PC-9 (cell line): ENCODE measurements around the gene CPB2.

Experiments
- EZH2 ChIP-seq: fragments of 200-600 bp; sonication (generic); IDR thresholded peaks from 2 replicates; pipeline ENCODE4 v1.8.0; 2017; ENCODE audit warnings: antibody characterized with exemption, low read depth
- TF ChIP-seq, protein P1 (sequence below): fragments of 200-600 bp; sonication (generic); conservative IDR thresholded peaks from 2 replicates; pipeline ENCODE4 v1.6.1; 2017; ENCODE audit warnings: mixed run types, antibody characterized with exemption, mild to moderate bottlenecking, moderate library complexity

DNA sequence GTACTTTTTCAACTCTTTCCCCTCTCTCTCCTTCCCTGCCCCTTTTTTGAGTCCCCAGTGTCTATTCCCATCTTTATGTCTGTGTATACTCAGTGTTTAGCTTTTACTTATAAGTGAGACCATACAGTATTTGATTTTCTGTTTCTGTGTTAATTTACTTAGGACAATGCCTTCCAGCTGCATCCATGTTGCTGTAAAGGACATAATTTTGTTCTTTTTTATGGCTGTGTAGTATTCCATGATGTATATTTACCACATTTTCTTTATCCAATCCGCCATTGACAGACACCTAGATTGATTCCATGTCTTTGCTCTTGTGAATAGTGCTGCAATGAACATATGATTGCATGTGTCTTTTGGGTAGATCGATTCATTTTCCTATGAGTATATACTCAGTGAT is 41.5 kb downstream of the CPB2 start:
- TF ChIP-seq, protein P1, sequence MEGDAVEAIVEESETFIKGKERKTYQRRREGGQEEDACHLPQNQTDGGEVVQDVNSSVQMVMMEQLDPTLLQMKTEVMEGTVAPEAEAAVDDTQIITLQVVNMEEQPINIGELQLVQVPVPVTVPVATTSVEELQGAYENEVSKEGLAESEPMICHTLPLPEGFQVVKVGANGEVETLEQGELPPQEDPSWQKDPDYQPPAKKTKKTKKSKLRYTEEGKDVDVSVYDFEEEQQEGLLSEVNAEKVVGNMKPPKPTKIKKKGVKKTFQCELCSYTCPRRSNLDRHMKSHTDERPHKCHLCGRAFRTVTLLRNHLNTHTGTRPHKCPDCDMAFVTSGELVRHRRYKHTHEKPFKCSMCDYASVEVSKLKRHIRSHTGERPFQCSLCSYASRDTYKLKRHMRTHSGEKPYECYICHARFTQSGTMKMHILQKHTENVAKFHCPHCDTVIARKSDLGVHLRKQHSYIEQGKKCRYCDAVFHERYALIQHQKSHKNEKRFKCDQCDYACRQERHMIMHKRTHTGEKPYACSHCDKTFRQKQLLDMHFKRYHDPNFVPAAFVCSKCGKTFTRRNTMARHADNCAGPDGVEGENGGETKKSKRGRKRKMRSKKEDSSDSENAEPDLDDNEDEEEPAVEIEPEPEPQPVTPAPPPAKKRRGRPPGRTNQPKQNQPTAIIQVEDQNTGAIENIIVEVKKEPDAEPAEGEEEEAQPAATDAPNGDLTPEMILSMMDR = no peak
- TF ChIP-seq EZH2 = no peak
